Endothelial cell of umbilical vein (primary cell): Measurements from ENCODE around the gene MMP25.

ENCODE experiments used
- CTCF ChIP-seq, 2 donors: IDR thresholded peaks; 1 replicate in 1 of 2; 2 replicates in 1 of 2; pipeline ENCODE4 v1.5.1; 2011; ENCODE audit warnings: low read length in 2 of 2, mild to moderate bottlenecking in 2 of 2, moderate library complexity in 2 of 2, control low read depth in 1 of 2, inconsistent platforms in 1 of 2, low read depth in 1 of 2; ENCODE audit not compliant: insufficient read depth in 1 of 2; ENCODE audit errors: extremely low read depth in 1 of 2
- EZH2 ChIP-seq: IDR thresholded peaks from 2 replicates; pipeline ENCODE4 v1.6.1; 2012; ENCODE audit warnings: borderline replicate concordance, low read depth, mild to moderate bottlenecking, moderate library complexity, low read length, inconsistent platforms; ENCODE audit not compliant: severe bottlenecking
- FOS ChIP-seq: IDR thresholded peaks from 2 replicates; pipeline ENCODE4 v1.6.1; 2011; ENCODE audit warnings: mild to moderate bottlenecking, low read length, moderate library complexity, borderline replicate concordance; ENCODE audit not compliant: insufficient read depth
- GATA2 ChIP-seq: IDR thresholded peaks from 2 replicates; pipeline ENCODE4 v1.7.0; 2011; ENCODE audit warnings: low read depth, mild to moderate bottlenecking, moderate library complexity, mixed read lengths, low read length; ENCODE audit not compliant: insufficient read length, insufficient read depth
- JUN ChIP-seq: IDR thresholded peaks from 2 replicates; pipeline ENCODE4 v1.6.1; 2011; ENCODE audit warnings: borderline replicate concordance, low read depth; ENCODE audit not compliant: insufficient read length, insufficient read depth
- MAX ChIP-seq: IDR thresholded peaks from 2 replicates; pipeline ENCODE4 v1.6.1; 2011; ENCODE audit not compliant: insufficient read depth, insufficient read length
- MYC ChIP-seq: IDR thresholded peaks from one replicate; pipeline ENCODE4 v1.6.1; 2011; ENCODE audit warnings: mild to moderate bottlenecking, low read depth, low read length
- POLR2A ChIP-seq: IDR thresholded peaks from 2 replicates; pipeline ENCODE4 v1.6.1; 2012; ENCODE audit warnings: low read depth, mild to moderate bottlenecking, control low read depth, low read length
- POLR2AphosphoS5 ChIP-seq: IDR thresholded peaks from 2 replicates; pipeline ENCODE4 v1.6.1; 2012; ENCODE audit warnings: low read depth, mild to moderate bottlenecking, control low read depth, low read length, moderate library complexity; ENCODE audit not compliant: insufficient read depth

- no peak for TF ChIP-seq EZH2
- TF ChIP-seq CTCF (IDR thresholded peaks at IDR 0.05; ENCODE audit: extremely low read depth in 1 of 2, insufficient read depth in 1 of 2, low read depth in 1 of 2, low read length in 2 of 2), result no peak
- TF ChIP-seq POLR2AphosphoS5, result no peak
- no peak for TF ChIP-seq GATA2
- TF ChIP-seq POLR2A, result no peak
- no peak for TF ChIP-seq MAX
- TF ChIP-seq MYC, result no peak
- no peak for TF ChIP-seq JUN
- no peak for TF ChIP-seq FOS
Measured at GRCh38 chr16:3076577-3076976, 30.2 kb downstream of the MMP25 start.
